Smooth muscle cell (in vitro differentiated cells): Measurements from ENCODE around the gene KRTCAP2. TPM values are rescaled to one million over a fixed set of nuclear protein-coding genes. Genes with fewer than 3 reads are reported as not detected.

ENCODE experiments used
- DNase-seq: peaks from one replicate; lab custom pipeline; 2025; ENCODE audit not compliant: unreplicated experiment; lab: John Stamatoyannopoulos, UW
- H2AFZ ChIP-seq: fragments of 200-600 bp; sonication (generic); 2 replicates; pipeline ENCODE4 v1.6.0; 2016; ENCODE audit warnings: antibody characterized with exemption, low read depth, mild to moderate bottlenecking
- H3F3A ChIP-seq: fragments of 200-600 bp; sonication (generic); 2 replicates; pipeline ENCODE4 v1.6.0; 2017; ENCODE audit warnings: antibody characterized with exemption, low read depth
- H3K27ac ChIP-seq: fragments of 200-600 bp; sonication (generic); 2 replicates; pipeline ENCODE4 v1.5.1; 2016; ENCODE audit warnings: low read depth, mild to moderate bottlenecking
- H3K27me3 ChIP-seq: fragments of 200-600 bp; sonication (generic); 2 replicates; pipeline ENCODE4 v1.6.1; 2016; ENCODE audit warnings: low read depth, mild to moderate bottlenecking
- H3K36me3 ChIP-seq: fragments of 200-600 bp; sonication (generic); 2 replicates; pipeline ENCODE4 v1.5.1; 2016; ENCODE audit warnings: low read depth
- H3K4me1 ChIP-seq: fragments of 200-600 bp; sonication (generic); 2 replicates; pipeline ENCODE4 v1.5.1; 2016; ENCODE audit warnings: low read depth
- H3K4me2 ChIP-seq: fragments of 200-600 bp; sonication (generic); 2 replicates; pipeline ENCODE4 v1.6.0; 2016; ENCODE audit warnings: mild to moderate bottlenecking
- H3K4me3 ChIP-seq: fragments of 200-600 bp; sonication (generic); 2 replicates; pipeline ENCODE4 v1.5.1; 2016; ENCODE audit warnings: mild to moderate bottlenecking
- H3K79me2 ChIP-seq: fragments of 200-600 bp; sonication (generic); 2 replicates; pipeline ENCODE4 v1.6.0; 2016; ENCODE audit warnings: low read depth, mild to moderate bottlenecking
- H3K9ac ChIP-seq: fragments of 200-600 bp; sonication (generic); 2 replicates; pipeline ENCODE4 v1.6.0; 2016; ENCODE audit warnings: low read depth
- H3K9me3 ChIP-seq: fragments of 200-600 bp; sonication (generic); replicated peaks from 2 replicates; pipeline ENCODE4 v1.5.1; 2016; ENCODE audit warnings: low read depth
- H4K20me1 ChIP-seq: fragments of 200-600 bp; sonication (generic); 2 replicates; pipeline ENCODE4 v1.6.0; 2016; ENCODE audit warnings: low read depth
- WGBS: methylation state at CpG from one replicate; pipeline ENCODE4 v1.1.7; 2016; ENCODE audit warnings: low lambda C conversion rate; 5-methylcytosine and 5-hydroxymethylcytosine counted together
- polyA plus RNA-seq: library from polyadenylated mRNA; unstranded; fragments of >200 nt; fragmentation: Nextera tagmentation; extraction: Ambion mirVana; gene quantifications from 2 replicates; pipeline ENCODE4 v1.2.1, GENCODE V29; 2016
- total RNA-seq: library from RNA; depleted of rRNA; stranded (reverse); fragments of >200 nt; gene quantifications from 2 replicates; pipeline ENCODE4 v1.2.3, GENCODE V29; 2014
- TF ChIP-seq, protein P1 (sequence below): fragments of 200-600 bp; sonication (generic); IDR thresholded peaks from 2 replicates; pipeline ENCODE4 v1.5.1; 2017; ENCODE audit warnings: borderline replicate concordance, mild to moderate bottlenecking, antibody characterized with exemption; ENCODE audit not compliant: insufficient read depth, poor library complexity, severe bottlenecking

KRTCAP2 gene
- total and polyA plus RNA-seq, 2 experiments from 2014 or later, result 283 to 607 TPM

DNA sequence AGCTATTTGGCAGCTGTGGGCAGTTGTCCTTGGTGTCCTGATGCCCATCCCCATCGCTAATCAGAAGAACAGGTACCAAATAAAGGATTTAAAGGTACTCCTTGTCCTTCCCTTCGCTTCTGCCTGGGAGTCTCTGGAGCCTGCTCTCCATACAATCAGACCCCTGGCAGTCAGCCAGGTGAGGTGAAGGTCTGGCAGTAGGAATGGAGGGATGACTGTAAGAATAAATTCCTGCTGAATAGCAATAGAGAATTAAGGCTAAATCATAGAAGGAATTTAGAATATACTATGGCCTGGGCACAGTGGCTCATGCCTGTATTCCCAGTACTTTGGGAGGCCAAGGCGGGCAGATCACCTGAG, 25.4 kb upstream of the KRTCAP2 start:
- TF ChIP-seq, protein P1, sequence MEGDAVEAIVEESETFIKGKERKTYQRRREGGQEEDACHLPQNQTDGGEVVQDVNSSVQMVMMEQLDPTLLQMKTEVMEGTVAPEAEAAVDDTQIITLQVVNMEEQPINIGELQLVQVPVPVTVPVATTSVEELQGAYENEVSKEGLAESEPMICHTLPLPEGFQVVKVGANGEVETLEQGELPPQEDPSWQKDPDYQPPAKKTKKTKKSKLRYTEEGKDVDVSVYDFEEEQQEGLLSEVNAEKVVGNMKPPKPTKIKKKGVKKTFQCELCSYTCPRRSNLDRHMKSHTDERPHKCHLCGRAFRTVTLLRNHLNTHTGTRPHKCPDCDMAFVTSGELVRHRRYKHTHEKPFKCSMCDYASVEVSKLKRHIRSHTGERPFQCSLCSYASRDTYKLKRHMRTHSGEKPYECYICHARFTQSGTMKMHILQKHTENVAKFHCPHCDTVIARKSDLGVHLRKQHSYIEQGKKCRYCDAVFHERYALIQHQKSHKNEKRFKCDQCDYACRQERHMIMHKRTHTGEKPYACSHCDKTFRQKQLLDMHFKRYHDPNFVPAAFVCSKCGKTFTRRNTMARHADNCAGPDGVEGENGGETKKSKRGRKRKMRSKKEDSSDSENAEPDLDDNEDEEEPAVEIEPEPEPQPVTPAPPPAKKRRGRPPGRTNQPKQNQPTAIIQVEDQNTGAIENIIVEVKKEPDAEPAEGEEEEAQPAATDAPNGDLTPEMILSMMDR, result no peak
- Histone ChIP-seq H3K36me3 (no peaks in the 10 kb centered on the region), H3K4me2 (no peak overlapping the region), H2AFZ (no peak overlapping the region), H3K79me2 (no peaks in the 10 kb centered on the region), H3K4me1 (peaks cover 13% of the 10 kb centered on the region), H3K4me3 (no peak overlapping the region), H3F3A (peaks cover 3% of the 10 kb centered on the region), H3K27ac (no peak overlapping the region), H4K20me1 (no peaks in the 10 kb centered on the region), H3K9me3 (no peaks in the 10 kb centered on the region), H3K27me3 (no peaks in the 10 kb centered on the region), H3K9ac (no peak overlapping the region)
- 100% methylated on average over 3 of the region's 3 CpGs for WGBS
- DNase-seq, result no peak

DNA sequence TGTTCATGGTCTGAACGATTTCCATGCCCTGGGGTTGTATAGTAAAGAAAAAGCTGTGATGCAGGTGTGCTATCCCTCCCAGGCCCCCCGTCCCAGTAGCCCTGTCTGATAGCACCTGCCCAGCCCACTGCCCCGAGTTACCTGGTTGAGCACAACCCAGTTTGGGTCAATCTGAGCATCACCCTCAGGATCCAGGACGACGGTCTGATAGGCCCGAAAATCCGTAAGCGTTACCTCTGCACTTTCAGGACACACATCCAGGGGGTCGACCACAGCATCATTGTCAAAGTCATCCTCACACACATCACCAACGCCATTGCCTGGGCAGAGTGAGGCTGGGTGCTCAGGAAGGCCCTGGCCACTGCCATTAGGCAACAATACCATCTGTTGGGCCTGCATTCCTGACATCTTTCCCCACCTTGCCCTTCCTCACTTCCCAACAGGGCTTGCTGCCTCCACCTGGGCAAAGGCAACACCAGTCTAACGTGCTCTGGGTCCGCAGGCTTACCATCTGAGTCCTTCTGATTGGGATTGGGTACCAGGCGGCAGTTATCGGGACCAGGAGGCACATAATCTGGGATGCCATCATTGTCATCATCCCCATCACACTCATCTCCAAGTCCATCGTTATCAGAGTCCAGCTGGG, 24.9 kb upstream of the KRTCAP2 start:
- no peak overlapping the region for H3K4me3 ChIP-seq
- H3K9me3 ChIP-seq, result no peaks in the 10 kb centered on the region
- DNase-seq, result no peak
- H3K36me3 ChIP-seq, result no peaks in the 10 kb centered on the region
- no peaks in the 10 kb centered on the region for H4K20me1 ChIP-seq
- H2AFZ ChIP-seq, result no peak overlapping the region
- 98% methylated on average over 15 of the region's 15 CpGs for WGBS
- H3K79me2 ChIP-seq, result no peaks in the 10 kb centered on the region
- peaks cover 16% of the 10 kb centered on the region for H3K4me1 ChIP-seq
- H3K9ac ChIP-seq, result no peak overlapping the region
- H3F3A ChIP-seq, result peaks cover 3% of the 10 kb centered on the region
- no peaks in the 10 kb centered on the region for H3K27me3 ChIP-seq
- no peak overlapping the region for H3K4me2 ChIP-seq
- TF ChIP-seq, protein P1, result no peak
- no peak overlapping the region for H3K27ac ChIP-seq

DNA sequence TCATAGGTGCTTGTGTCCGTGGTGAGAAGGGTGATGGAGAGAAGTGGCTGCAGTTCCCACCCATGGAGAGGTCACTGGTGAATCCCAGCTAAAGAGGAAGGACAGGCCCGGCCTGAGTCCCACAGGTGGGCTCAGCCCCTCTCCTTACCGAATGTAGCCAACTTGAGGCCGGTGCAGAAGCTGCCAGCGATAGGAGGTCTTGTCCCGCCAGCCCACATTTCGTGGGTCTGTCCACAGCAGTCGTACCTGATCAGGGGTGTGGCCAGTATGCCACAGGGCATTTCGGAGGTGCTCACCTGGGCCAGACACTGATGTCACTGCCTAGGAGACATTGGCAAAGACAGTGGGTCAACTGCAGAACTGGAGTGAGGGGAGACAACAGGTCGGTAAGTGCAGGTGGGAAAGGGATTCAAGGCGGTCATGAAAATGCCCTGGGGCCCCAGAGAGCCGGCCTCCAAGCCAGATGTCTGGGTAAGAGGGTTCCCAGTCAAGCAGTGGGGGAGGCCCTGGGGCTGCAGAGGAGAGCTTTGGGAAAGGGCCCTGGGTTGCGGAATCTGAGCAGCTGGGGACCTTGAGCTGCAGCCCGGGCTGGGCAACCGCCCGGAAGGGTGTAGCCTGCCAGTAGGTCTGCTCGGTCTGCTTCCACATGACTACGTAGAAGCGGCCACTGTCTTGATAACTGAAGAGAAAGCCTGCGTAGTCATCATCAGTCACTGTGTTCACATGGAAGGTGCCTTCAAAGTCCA, 24.0 kb upstream of the KRTCAP2 start:
- Histone ChIP-seq H3K27ac (no peak overlapping the region), H3K4me1 (peaks cover 18% of the 10 kb centered on the region), H3K9me3 (no peaks in the 10 kb centered on the region), H3K27me3 (no peaks in the 10 kb centered on the region), H2AFZ (no peak overlapping the region), H3K79me2 (no peaks in the 10 kb centered on the region), H3K9ac (no peak overlapping the region), H3K4me2 (no peak overlapping the region), H4K20me1 (no peaks in the 10 kb centered on the region), H3K4me3 (no peak overlapping the region), H3K36me3 (no peaks in the 10 kb centered on the region), H3F3A (peaks cover 3% of the 10 kb centered on the region)
- TF ChIP-seq, protein P1, result no peak
- WGBS, result 92% methylated on average over 20 of the region's 20 CpGs
- DNase-seq, result no peak
